H1 (cell line): Measurements from ENCODE around the gene TSHZ2. TPM values are rescaled to one million over a fixed set of nuclear protein-coding genes. Genes with fewer than 3 reads are reported as not detected.

Experiments
- CTCF ChIA-PET: fragments of 300-600 bp; sonication (Branson Sonifier 250); formaldehyde crosslinking; loops from one replicate; lab custom pipeline; 2021; ENCODE audit not compliant: partially characterized antibody; lab: Charles Lee
- POLR2A ChIA-PET: fragments of 300-600 bp; sonication (Branson Sonifier 250); formaldehyde crosslinking; loops from one replicate; lab custom pipeline; 2021; ENCODE audit warnings: inconsistent platforms; ENCODE audit not compliant: partially characterized antibody; lab: Charles Lee
- DNase-seq, 2 experiments: peaks; one replicate each; pipeline versions ENCODE4 v3.0.0 to v3.0.0-alpha.2; 2010 to 2022; ENCODE audit warnings: low spot score in 2 of 2, low read depth in 1 of 2, mixed read lengths in 1 of 2
- FAIRE-seq: peaks from 2 replicates; lab custom pipeline; 2011; peaks lifted over from hg19 to GRCh38; lab: Jason Lieb, UNC
- H2AFZ ChIP-seq: 2 replicates; pipeline ENCODE4 v1.8.1; 2012; ENCODE audit warnings: low read length, inconsistent platforms
- H2AK5ac ChIP-seq: 2 replicates; pipeline ENCODE4 v1.6.1; 2013; ENCODE audit warnings: low read depth, low read length
- H2BK120ac ChIP-seq: replicated peaks from 2 replicates; pipeline ENCODE3; 2013; ENCODE audit warnings: low read depth, low read length, inconsistent platforms
- H2BK12ac ChIP-seq: 2 replicates; pipeline ENCODE4 v1.6.1; 2013; ENCODE audit warnings: low read depth, low read length
- H2BK15ac ChIP-seq: 2 replicates; pipeline ENCODE4 v1.6.1; 2013; ENCODE audit warnings: low read length
- H2BK20ac ChIP-seq: 2 replicates; pipeline ENCODE4 v1.6.1; 2013; ENCODE audit warnings: low read length
- H2BK5ac ChIP-seq: 2 replicates; pipeline ENCODE4 v1.6.1; 2013; ENCODE audit warnings: low read depth, low read length
- H3K14ac ChIP-seq: 2 replicates; pipeline ENCODE4 v1.6.1; 2013; ENCODE audit warnings: inconsistent platforms; ENCODE audit not compliant: insufficient read length
- H3K18ac ChIP-seq: 2 replicates; pipeline ENCODE4 v1.6.1; 2013; ENCODE audit warnings: low read length; ENCODE audit errors: extremely low read depth
- H3K23ac ChIP-seq: 2 replicates; pipeline ENCODE4 v1.6.1; 2013; ENCODE audit warnings: inconsistent platforms; ENCODE audit not compliant: insufficient read length
- H3K23me2 ChIP-seq: 2 replicates; pipeline ENCODE4 v1.6.1; 2013; ENCODE audit warnings: low read depth, low read length
- H3K27ac ChIP-seq: 2 replicates; pipeline ENCODE4 v1.6.1; 2011; ENCODE audit warnings: low read depth, low read length, inconsistent platforms
- H3K27me3 ChIP-seq, 4 experiments: replicated peaks in 1 of 4; 1 replicate in 1 of 4; 2 replicates in 3 of 4; pipeline versions ENCODE4 v1.6.1 to v1.8.1; 2011 to 2013; ENCODE audit warnings: low read length in 3 of 4, mild to moderate bottlenecking in 3 of 4, inconsistent platforms in 2 of 4, mixed read lengths in 2 of 4, moderate library complexity in 1 of 4; ENCODE audit not compliant: control insufficient read depth in 3 of 4, insufficient read depth in 3 of 4; ENCODE audit errors: extremely low read depth in 1 of 4
- H3K36me3 ChIP-seq, 4 experiments: 2 replicates each; pipeline versions ENCODE4 v1.6.1 to v1.8.1; 2011 to 2013; ENCODE audit warnings: mild to moderate bottlenecking in 4 of 4, low read length in 3 of 4, moderate library complexity in 2 of 4, control low read depth in 1 of 4, inconsistent platforms in 1 of 4; ENCODE audit not compliant: insufficient read depth in 4 of 4, control insufficient read depth in 2 of 4
- H3K4ac ChIP-seq: replicated peaks from 2 replicates; pipeline ENCODE3; 2013; ENCODE audit warnings: low read length, low read depth, mixed read lengths, inconsistent platforms; ENCODE audit not compliant: insufficient read length
- H3K4me1 ChIP-seq, 4 experiments: replicated peaks in 1 of 4; 1 replicate in 1 of 4; 2 replicates in 3 of 4; pipeline versions ENCODE4 v1.6.1 to v1.8.1; 2011 to 2013; ENCODE audit warnings: low read length in 3 of 4, inconsistent platforms in 2 of 4, mixed read lengths in 1 of 4; ENCODE audit not compliant: insufficient read depth in 4 of 4, control insufficient read depth in 3 of 4
- H3K4me2 ChIP-seq, 2 experiments: 2 replicates each; pipeline versions ENCODE4 v1.6.1 to v1.8.1; 2011 to 2013; ENCODE audit warnings: low read depth in 2 of 2, low read length in 2 of 2, control low read depth in 1 of 2, inconsistent platforms in 1 of 2, mild to moderate bottlenecking in 1 of 2; ENCODE audit not compliant: insufficient read depth in 1 of 2
- H3K4me3 ChIP-seq, 4 experiments: fragments of 200-600, 300-600 bp in 1 of 4; sonication (generic), shearing (Covaris generic), sonication (Bioruptor Twin) in 1 of 4; 2 replicates each; pipeline versions ENCODE4 v1.5.1 to v1.8.1; 2011 to 2016; ENCODE audit warnings: low read length in 4 of 4, low read depth in 3 of 4, control low read depth in 2 of 4, inconsistent platforms in 2 of 4, mild to moderate bottlenecking in 2 of 4, mixed read lengths in 1 of 4, moderate library complexity in 1 of 4; ENCODE audit not compliant: insufficient read depth in 2 of 4; ENCODE audit errors: extremely low read depth in 1 of 4
- H3K56ac ChIP-seq: replicated peaks from 2 replicates; pipeline ENCODE3; 2013; ENCODE audit warnings: low read depth, mild to moderate bottlenecking, mixed read lengths, low read length, inconsistent platforms; ENCODE audit not compliant: insufficient read length
- H3K79me1 ChIP-seq: 2 replicates; pipeline ENCODE4 v1.6.1; 2013; ENCODE audit warnings: low read depth, low read length, control low read depth
- H3K79me2 ChIP-seq, 2 experiments: 2 replicates each; pipeline versions ENCODE4 v1.6.1 to v1.8.1; 2012 to 2013; ENCODE audit warnings: low read length in 2 of 2, mild to moderate bottlenecking in 2 of 2, inconsistent platforms in 1 of 2; ENCODE audit not compliant: insufficient read depth in 2 of 2, control insufficient read depth in 1 of 2
- H3K9ac ChIP-seq, 4 experiments: replicated peaks in 1 of 4; 1 replicate in 1 of 4; 2 replicates in 3 of 4; pipeline versions ENCODE4 v1.6.1 to v1.8.1; 2011 to 2013; ENCODE audit warnings: low read depth in 3 of 4, low read length in 3 of 4, control low read depth in 2 of 4, mild to moderate bottlenecking in 2 of 4, moderate library complexity in 2 of 4, inconsistent platforms in 1 of 4; ENCODE audit errors: extremely low read depth in 1 of 4
- H3K9me3 ChIP-seq, 2 experiments: 2 replicates each; pipeline versions ENCODE4 v1.6.1 to v1.8.1; 2012 to 2013; ENCODE audit warnings: mild to moderate bottlenecking in 2 of 2, moderate library complexity in 2 of 2, control low read depth in 1 of 2, inconsistent platforms in 1 of 2, low read depth in 1 of 2, low read length in 1 of 2, mixed read lengths in 1 of 2; ENCODE audit not compliant: insufficient read depth in 2 of 2
- H4K20me1 ChIP-seq, 2 experiments: replicated peaks in 1 of 2; 2 replicates each; pipeline versions ENCODE3 to v1.8.1; 2011 to 2013; ENCODE audit warnings: inconsistent platforms in 2 of 2, low read length in 2 of 2, mild to moderate bottlenecking in 1 of 2; ENCODE audit not compliant: insufficient read depth in 2 of 2, control insufficient read depth in 1 of 2
- H4K5ac ChIP-seq: 2 replicates; pipeline ENCODE4 v1.6.1; 2013; ENCODE audit warnings: low read length, low read depth, mixed read lengths, inconsistent platforms; ENCODE audit not compliant: insufficient read length
- H4K8ac ChIP-seq: 2 replicates; pipeline ENCODE4 v1.8.0; 2013; ENCODE audit warnings: mild to moderate bottlenecking, moderate library complexity, low read length, inconsistent platforms; ENCODE audit not compliant: insufficient read depth; ENCODE audit errors: extremely low read depth
- H4K91ac ChIP-seq: replicated peaks from 2 replicates; pipeline ENCODE3; 2013; ENCODE audit warnings: low read length, mixed read lengths, inconsistent platforms; ENCODE audit not compliant: insufficient read length
- CHD2 ChIP-seq: IDR thresholded peaks from 2 replicates; pipeline ENCODE4 v1.6.1; 2012; ENCODE audit warnings: low read length, improper control_type of control experiment
- EP300 ChIP-seq, 2 experiments: IDR thresholded peaks; 1 replicate in 1 of 2; 2 replicates in 1 of 2; pipeline ENCODE4 v1.6.1; 2011 to 2012; ENCODE audit warnings: low read depth in 2 of 2, low read length in 2 of 2, mild to moderate bottlenecking in 2 of 2, borderline replicate concordance in 1 of 2, inconsistent platforms in 1 of 2, moderate library complexity in 1 of 2
- EZH2 ChIP-seq: fragments of 200-600 bp; sonication (generic); IDR thresholded peaks from 2 replicates; pipeline ENCODE4 v1.7.1; 2012; ENCODE audit warnings: low read depth, mild to moderate bottlenecking, moderate library complexity, low read length, inconsistent platforms; ENCODE audit not compliant: severe bottlenecking
- WGBS, 2 experiments: shearing (Covaris generic) in 1 of 2; methylation state at CpG; one replicate each; pipeline versions ENCODE4 v1.1.6 to v1.1.7; 2013 to 2015; ENCODE audit warnings: low lambda C conversion rate in 2 of 2, mixed read lengths in 2 of 2, inconsistent platforms in 1 of 2, low coverage in 1 of 2, missing lambda C conversion rate in 1 of 2; ENCODE audit not compliant: insufficient replicate concordance in 2 of 2, insufficient coverage in 1 of 2, insufficient read length in 1 of 2; ENCODE audit errors: extremely low coverage in 1 of 2, missing lambda C conversion rate in 1 of 2; 5-methylcytosine and 5-hydroxymethylcytosine counted together
- polyA plus RNA-seq, 7 experiments: library from polyadenylated mRNA; depleted of rRNA in 3 of 7; stranded (reverse) in 5 of 7; unstranded in 2 of 7; fragments of >200 nt in 5 of 7; fragments of 200-250 nt in 2 of 7; gene quantifications; 1 replicate in 5 of 7; 2 replicates in 1 of 7; 4 replicates in 1 of 7; pipeline versions ENCODE4 v1.2.1 to v1.2.3, GENCODE V29; 2011 to 2013; ENCODE audit warnings: missing spikeins in 2 of 7, mixed read lengths in 2 of 7
- total RNA-seq: library from RNA; stranded (reverse); fragmentation: NEBNext Ultra II Directional; extraction: Animal tissue kit (Norgen Biotek cat#: 25700); gene quantifications from 2 replicates; pipeline ENCODE4 v1.2.1, GENCODE V29; 2021
- TF ChIP-seq, protein P1 (sequence below): IDR thresholded peaks from 2 replicates; pipeline ENCODE4 v1.6.1; 2012; ENCODE audit warnings: inconsistent platforms

The TSHZ2 gene
- total and polyA plus RNA-seq, 2 of the 8 experiments (the other 6 are each of a cell fraction or from before 2014, with no cell fraction given): 0.14 to 0.30 TPM

DNA sequence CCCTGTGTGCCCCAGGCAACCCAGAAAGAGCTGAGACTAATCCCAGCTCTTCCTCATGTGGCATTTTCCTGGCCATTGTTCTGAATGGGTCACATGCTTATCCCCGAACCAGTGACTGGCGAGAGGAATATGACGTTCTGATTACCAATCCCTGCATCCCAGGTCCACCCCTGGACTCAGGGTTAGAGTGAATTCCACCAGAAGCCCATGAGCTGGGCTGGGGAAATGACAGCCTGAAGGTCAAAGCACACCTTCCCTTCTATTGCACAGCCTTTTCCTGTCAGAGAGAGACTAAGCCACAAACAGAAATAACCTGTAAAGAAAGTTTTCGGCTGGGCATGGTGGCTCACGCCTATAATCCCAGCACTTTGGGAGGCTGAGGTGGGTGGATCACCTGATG lies 550.5 kb downstream of the TSHZ2 start:
- no peak for TF ChIP-seq EZH2
- TF ChIP-seq, protein P1, sequence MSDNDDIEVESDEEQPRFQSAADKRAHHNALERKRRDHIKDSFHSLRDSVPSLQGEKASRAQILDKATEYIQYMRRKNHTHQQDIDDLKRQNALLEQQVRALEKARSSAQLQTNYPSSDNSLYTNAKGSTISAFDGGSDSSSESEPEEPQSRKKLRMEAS: no peak
- no peak for TF ChIP-seq CHD2
- TF ChIP-seq EP300 (IDR thresholded peaks at IDR 0.05; ENCODE audit: borderline replicate concordance in 1 of 2, low read depth in 2 of 2, low read length in 2 of 2): no peak
- Histone ChIP-seq H3K23me2 (no peaks in the 10 kb centered on the region), H3K36me3 (no peaks in the 10 kb centered on the region), H2BK120ac (no peak overlapping the region), H3K4ac (no peak overlapping the region), H3K4me2 (no peak overlapping the region), H3K23ac (no peak overlapping the region), H4K20me1 (no peaks in the 10 kb centered on the region), H3K4me1 (no peaks in the 10 kb centered on the region), H3K18ac (no peak overlapping the region), H3K79me1 (no peaks in the 10 kb centered on the region), H4K8ac (no peak overlapping the region), H3K27ac (no peak overlapping the region), H3K79me2 (no peaks in the 10 kb centered on the region), H3K4me3 (no peak overlapping the region), H2AK5ac (no peak overlapping the region), H4K91ac (no peak overlapping the region), H3K56ac (no peak overlapping the region), H2BK15ac (no peak overlapping the region), H3K27me3 (no peaks in the 10 kb centered on the region), H2BK20ac (no peak overlapping the region), H3K9ac (no peak overlapping the region), H2AFZ (no peak overlapping the region), H2BK12ac (no peak overlapping the region), H2BK5ac (no peak overlapping the region), H4K5ac (no peak overlapping the region), H3K14ac (no peak overlapping the region), H3K9me3 (no peaks in the 10 kb centered on the region)
- WGBS, 2 experiments: 84% methylated on average over 5 of the region's 5 CpGs; no CpG with 5 or more reads in 1 of the 2 experiments
- ChIA-PET CTCF (interaction anchor here (0.6 kb wide), 1 partner anchor 404 kb away, joined by 3 read pairs; no protein-coding TSS in a partner anchor), POLR2A (no interaction called here)
- no peak for FAIRE-seq
- DNase-seq: no peak
